Measurements from ENCODE around the gene UBE3C. TPM values are rescaled to one million over a fixed set of nuclear protein-coding genes. Genes with fewer than 3 reads are reported as not detected.
A peak's percentile ranks its signal among the peaks of the same experiment; 100 is the strongest.

The UBE3C gene
- total RNA-seq, 3 donors from 2014 or later (not counting 1 experiment from before 2014, with no cell fraction given): 44.6 to 56.7 (median 55.5) TPM

DNA sequence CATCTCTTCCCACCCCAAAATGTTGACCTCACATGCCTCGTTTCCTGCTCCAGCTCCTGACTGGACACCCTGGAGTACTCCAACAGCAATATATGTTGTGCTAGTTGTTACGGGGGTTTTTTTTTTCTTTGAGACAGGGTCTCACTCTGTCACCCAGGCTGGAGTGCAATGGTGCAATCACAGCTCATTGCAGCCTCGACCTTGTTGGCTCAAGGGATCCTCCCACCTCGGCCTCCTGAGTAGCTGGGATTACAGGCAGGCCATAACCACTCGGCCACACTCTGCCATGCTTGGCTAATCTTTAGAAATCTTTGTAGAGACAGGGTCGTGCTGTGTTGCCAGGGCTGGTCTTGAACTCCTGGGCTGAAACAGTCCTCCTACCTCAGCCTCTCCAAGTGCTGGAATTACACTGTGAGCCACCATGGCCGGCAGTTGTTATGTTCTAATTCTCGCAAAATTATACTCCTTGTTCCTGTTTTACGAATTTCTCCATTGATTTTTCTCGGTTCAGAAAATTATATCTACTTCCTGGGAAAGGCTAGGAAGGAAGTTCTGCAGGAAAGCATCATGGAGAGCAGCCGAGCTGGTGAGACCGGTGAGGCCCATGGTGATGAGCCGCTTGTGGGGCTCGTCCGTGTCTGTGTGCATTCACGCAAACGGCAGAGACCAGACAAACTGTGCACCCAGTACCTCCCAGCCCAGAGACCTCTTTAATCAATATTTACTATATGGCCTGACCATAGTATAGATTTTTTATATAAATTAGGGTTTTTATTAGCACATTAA lies 145.7 kb downstream of the UBE3C start:
- WGBS (ENCODE audit: insufficient coverage): 93% methylated on average over 17 of the region's 17 CpGs
- no peak for DNase-seq
- Histone ChIP-seq H3K4me1 (ENCODE audit: control insufficient read depth, insufficient read depth, low read length) (peaks cover 4% of the 10 kb centered on the region), H3K4me3 (ENCODE audit: low read length) (no peak overlapping the region), H3K27me3 (ENCODE audit: control insufficient read depth, insufficient read depth, low read length) (peaks cover 3% of the 10 kb centered on the region), H3K27ac (ENCODE audit: low read length) (no peak overlapping the region), H3K36me3 (ENCODE audit: control insufficient read depth, insufficient read depth, low read length) (no peaks in the 10 kb centered on the region), H3K9me3 (ENCODE audit: control insufficient read depth, insufficient read depth, low read length) (peaks cover 4% of the 10 kb centered on the region)
- intact Hi-C loops (cut with micrococcal nuclease): no loop called here
- Mint-ChIP-seq H3K27ac (no peak overlapping the region), H3K9me3 (no peaks in the 10 kb centered on the region), H3K4me3 (no peak overlapping the region), H3K27me3 (ENCODE audit: low read depth in 2 of 2) (no peaks in the 10 kb centered on the region), H3K36me3 (no peaks in the 10 kb centered on the region), H3K4me1 (no peaks in the 10 kb centered on the region)
- TF ChIP-seq, protein P1, sequence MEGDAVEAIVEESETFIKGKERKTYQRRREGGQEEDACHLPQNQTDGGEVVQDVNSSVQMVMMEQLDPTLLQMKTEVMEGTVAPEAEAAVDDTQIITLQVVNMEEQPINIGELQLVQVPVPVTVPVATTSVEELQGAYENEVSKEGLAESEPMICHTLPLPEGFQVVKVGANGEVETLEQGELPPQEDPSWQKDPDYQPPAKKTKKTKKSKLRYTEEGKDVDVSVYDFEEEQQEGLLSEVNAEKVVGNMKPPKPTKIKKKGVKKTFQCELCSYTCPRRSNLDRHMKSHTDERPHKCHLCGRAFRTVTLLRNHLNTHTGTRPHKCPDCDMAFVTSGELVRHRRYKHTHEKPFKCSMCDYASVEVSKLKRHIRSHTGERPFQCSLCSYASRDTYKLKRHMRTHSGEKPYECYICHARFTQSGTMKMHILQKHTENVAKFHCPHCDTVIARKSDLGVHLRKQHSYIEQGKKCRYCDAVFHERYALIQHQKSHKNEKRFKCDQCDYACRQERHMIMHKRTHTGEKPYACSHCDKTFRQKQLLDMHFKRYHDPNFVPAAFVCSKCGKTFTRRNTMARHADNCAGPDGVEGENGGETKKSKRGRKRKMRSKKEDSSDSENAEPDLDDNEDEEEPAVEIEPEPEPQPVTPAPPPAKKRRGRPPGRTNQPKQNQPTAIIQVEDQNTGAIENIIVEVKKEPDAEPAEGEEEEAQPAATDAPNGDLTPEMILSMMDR (IDR thresholded peaks at IDR 0.05): no peak
- ATAC-seq: no peak

DNA sequence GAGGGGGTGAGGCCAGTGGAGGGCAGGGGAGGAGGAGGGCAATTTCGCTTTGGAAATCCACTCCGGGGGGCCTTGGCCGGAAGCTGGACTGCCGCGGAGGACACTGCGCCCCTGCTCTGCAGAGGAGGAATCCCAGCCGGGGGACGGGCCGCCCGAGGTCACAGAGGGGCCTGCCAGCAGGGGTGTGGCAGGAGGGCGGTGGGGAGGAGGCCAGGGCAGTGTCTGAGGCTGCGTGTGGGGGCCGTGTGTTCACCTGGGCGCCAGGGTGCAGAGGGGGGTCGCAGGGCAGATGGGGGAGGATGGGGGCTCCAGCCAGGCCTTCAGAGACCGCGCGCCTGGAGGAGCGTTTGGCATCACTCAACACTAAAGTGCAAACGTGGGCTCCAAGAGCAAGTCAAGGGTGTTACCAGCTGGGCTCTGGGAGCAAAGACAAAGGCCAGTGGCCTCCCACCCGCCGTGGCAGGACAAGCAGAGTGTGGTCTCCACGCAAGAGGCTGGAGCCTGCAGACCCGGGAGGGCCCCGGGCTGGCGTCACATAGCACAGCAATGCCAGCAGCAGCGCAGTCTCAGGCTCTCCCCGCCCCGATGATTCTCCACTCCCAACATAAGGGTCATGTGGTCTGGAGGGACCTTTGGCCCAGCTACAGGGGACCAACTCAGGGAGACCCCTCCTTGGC lies 152.8 kb downstream of the UBE3C start:
- H3K27ac Mint-ChIP-seq: no peak overlapping the region
- H3K36me3 Mint-ChIP-seq: no peaks in the 10 kb centered on the region

DNA sequence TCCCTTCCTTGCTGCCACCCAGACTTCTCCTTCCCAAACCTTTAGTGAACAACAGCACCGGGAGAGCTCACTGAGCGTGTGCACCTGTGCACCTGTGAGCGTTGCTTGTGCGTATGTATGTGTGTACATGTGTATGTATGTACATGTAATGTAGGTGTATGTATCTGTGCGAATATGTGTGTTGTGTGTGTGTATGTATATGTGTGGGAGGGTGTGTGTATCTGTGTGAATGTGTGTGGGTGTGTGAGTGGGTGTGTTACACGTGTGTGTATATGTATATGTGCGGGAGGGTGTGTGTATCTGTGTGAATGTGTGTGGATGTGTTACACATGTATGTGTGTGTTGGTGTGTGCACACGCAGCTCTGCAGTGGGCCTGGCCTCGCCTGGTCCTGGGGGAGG lies 153.5 kb downstream of the UBE3C start:
- Histone ChIP-seq H3K27ac (ENCODE audit: low read length) (no peak overlapping the region), H3K4me3 (ENCODE audit: low read length) (no peak overlapping the region), H3K36me3 (ENCODE audit: control insufficient read depth, insufficient read depth, low read length) (no peaks in the 10 kb centered on the region), H3K4me1 (ENCODE audit: control insufficient read depth, insufficient read depth, low read length) (no peaks in the 10 kb centered on the region), H3K9me3 (ENCODE audit: control insufficient read depth, insufficient read depth, low read length) (no peaks in the 10 kb centered on the region), H3K27me3 (ENCODE audit: control insufficient read depth, insufficient read depth, low read length) (no peaks in the 10 kb centered on the region)
- 94% methylated on average over 9 of the region's 9 CpGs for WGBS (ENCODE audit: insufficient coverage)
- Mint-ChIP-seq H3K4me1 (no peaks in the 10 kb centered on the region), H3K27me3 (ENCODE audit: low read depth in 2 of 2) (no peaks in the 10 kb centered on the region), H3K27ac (no peak overlapping the region), H3K9me3 (no peaks in the 10 kb centered on the region), H3K36me3 (no peaks in the 10 kb centered on the region), H3K4me3 (no peak overlapping the region)
- ATAC-seq (peak in 1 of 3 donors; percentile 16), DNase-seq (no peak)
- TF ChIP-seq, protein P1 (IDR thresholded peaks at IDR 0.05): no peak
- intact Hi-C loops (cut with micrococcal nuclease): no loop called here

More for the DNA sequence above, 152.8 kb downstream of the UBE3C start:
- H3K27me3 Mint-ChIP-seq (ENCODE audit: low read depth in 2 of 2): no peaks in the 10 kb centered on the region
- H3K9me3 ChIP-seq (ENCODE audit: control insufficient read depth, insufficient read depth, low read length): no peaks in the 10 kb centered on the region
- ATAC-seq (no peak), DNase-seq (no peak)
- WGBS (ENCODE audit: insufficient coverage): 92% methylated on average over 29 of the region's 29 CpGs
- no peaks in the 10 kb centered on the region for H3K27me3 ChIP-seq (ENCODE audit: control insufficient read depth, insufficient read depth, low read length)
- no peaks in the 10 kb centered on the region for H3K4me1 Mint-ChIP-seq
- intact Hi-C loops (cut with micrococcal nuclease): no loop called here
- TF ChIP-seq, protein P1 (IDR thresholded peaks at IDR 0.05): no peak
- no peaks in the 10 kb centered on the region for H3K9me3 Mint-ChIP-seq
- no peaks in the 10 kb centered on the region for H3K4me1 ChIP-seq (ENCODE audit: control insufficient read depth, insufficient read depth, low read length)
- H3K4me3 ChIP-seq (ENCODE audit: low read length): no peak overlapping the region
- no peaks in the 10 kb centered on the region for H3K36me3 ChIP-seq (ENCODE audit: control insufficient read depth, insufficient read depth, low read length)
- no peak overlapping the region for H3K27ac ChIP-seq (ENCODE audit: low read length)
- no peak overlapping the region for H3K4me3 Mint-ChIP-seq

All from natural killer cell (primary cell).